MCF 10A (cell line): ENCODE results near the gene SNX1. TPM values are rescaled to one million over a fixed set of nuclear protein-coding genes. Genes with fewer than 3 reads are reported as not detected.

Experiments
- BruUV-seq: library from RNA; stranded (reverse); fragments of 400-500 nt; replicated peaks from 2 replicates; lab custom pipeline; 2021; lab: Mats Ljungman, UMichigan
- CTCF ChIA-PET: fragments of 300-600 bp; sonication (Branson Sonifier 250); formaldehyde crosslinking; extraction: SDS; loops from one replicate; lab custom pipeline; 2021; ENCODE audit warnings: antibody characterized with exemption, inconsistent platforms; lab: Yijun Ruan, JAX
- POLR2A ChIA-PET: fragments of 300-600, 350-650 bp; sonication (Branson Sonifier 250); formaldehyde crosslinking; extraction: SDS; loops from one replicate; lab custom pipeline; 2020; ENCODE audit warnings: antibody characterized with exemption, inconsistent platforms; lab: Yijun Ruan, JAX
- DNase-seq: peaks from one replicate; pipeline ENCODE4 v3.0.0-alpha.2; 2018; ENCODE audit not compliant: unreplicated experiment
- H3K27ac Mint-ChIP-seq: one replicate; pipeline ENCODE4 v1.8.0; 2022; ENCODE audit warnings: mild to moderate bottlenecking, low read depth, mixed read lengths; ENCODE audit not compliant: unreplicated experiment
- H3K27me3 Mint-ChIP-seq: one replicate; pipeline ENCODE4 v1.8.0; 2022; ENCODE audit warnings: mixed read lengths; ENCODE audit not compliant: insufficient read depth, unreplicated experiment
- H3K36me3 Mint-ChIP-seq: one replicate; pipeline ENCODE4 v1.8.0; 2022; ENCODE audit warnings: mild to moderate bottlenecking, moderate library complexity, mixed read lengths; ENCODE audit not compliant: insufficient read depth, unreplicated experiment
- H3K4me1 Mint-ChIP-seq: one replicate; pipeline ENCODE4 v1.8.0; 2022; ENCODE audit warnings: mixed read lengths; ENCODE audit not compliant: insufficient read depth, unreplicated experiment
- H3K4me3 Mint-ChIP-seq: one replicate; pipeline ENCODE4 v1.8.0; 2022; ENCODE audit warnings: mild to moderate bottlenecking, moderate library complexity, mixed read lengths; ENCODE audit not compliant: unreplicated experiment
- H3K9me3 Mint-ChIP-seq: one replicate; pipeline ENCODE4 v1.8.0; 2022; ENCODE audit warnings: mixed read lengths; ENCODE audit not compliant: unreplicated experiment
- CTCF ChIP-seq: fragments of 200-600 bp; IDR thresholded peaks from one replicate; pipeline ENCODE4 v1.8.0; 2022; ENCODE audit warnings: antibody characterized with exemption, mild to moderate bottlenecking; ENCODE audit not compliant: unreplicated experiment
- intact Hi-C: fragments of 100-400 bp; cut with micrococcal nuclease; formaldehyde crosslinking; loops from 2 replicates; pipeline ENCODE4 v1.14.1; 2022
- total RNA-seq: library from RNA; stranded (reverse); gene quantifications from 2 replicates; pipeline ENCODE4 v1.2.3, GENCODE V29; 2022

Gene SNX1
- total RNA-seq, 1 experiment from 2014 or later, result 70.2 TPM

GRCh38 chr15:64162869-64163658 is 67.3 kb downstream of the SNX1 start, which contains the start of gene PPIB:
PPIB (minus strand) TSS chr15:64163022; CDS start chr15:64162986, 36 bp downstream.
- ChIA-PET CTCF (interaction anchor here (0.6 to 2.1 kb wide), 7 partner anchors 9 to 553 kb away, joined by 3 to 8 read pairs (median 5); no protein-coding TSS in a partner anchor), POLR2A (interaction anchor here (0.6 to 4.9 kb wide), 25 partner anchors 9 to 658 kb away, joined by 3 to 64 read pairs (median 4); partner anchors contain the start of genes CIAO2A, CSNK1G1, SNX1 and TRIP4)
- peak within 1 kb of the TSS; percentile 91 for H3K4me3 Mint-ChIP-seq
- peak within 1 kb of the TSS; percentile 86 for H3K27ac Mint-ChIP-seq
- intact Hi-C loops, result loop anchor here (1.0 kb wide), 1 partner anchor 193 kb away; the partner anchor contains the start of gene CSNK1G1
- H3K36me3 Mint-ChIP-seq, result peaks cover 48% of the 10 kb centered on the region
- no peaks in the 10 kb centered on the region for H3K9me3 Mint-ChIP-seq
- DNase-seq, result peak; percentile 97
- H3K4me1 Mint-ChIP-seq, result peaks cover 29% of the 10 kb centered on the region
- BruUV-seq, result no TSS peak
- H3K27me3 Mint-ChIP-seq, result no peaks in the 10 kb centered on the region
- TF ChIP-seq CTCF, result peak; percentile 13

GRCh38 chr15:64163659-64164362 is 68.0 kb downstream of the SNX1 start:
- H3K36me3 Mint-ChIP-seq, result peaks cover 45% of the 10 kb centered on the region
- CTCF ChIA-PET, result interaction anchor here (0.6 to 2.1 kb wide), 7 partner anchors 10 to 517 kb away, joined by 3 to 7 read pairs (median 4); no protein-coding TSS in a partner anchor
- peak overlapping the region; percentile 91 for H3K4me3 Mint-ChIP-seq
- POLR2A ChIA-PET, result interaction anchor here (0.6 to 4.9 kb wide), 22 partner anchors 10 to 659 kb away, joined by 3 to 64 read pairs (median 5); partner anchors contain the start of genes CIAO2A, CSNK1G1, SNX1 and TRIP4
- DNase-seq, result peak; percentile 33
- BruUV-seq, result TSS peak; percentile 82
- H3K27me3 Mint-ChIP-seq, result no peaks in the 10 kb centered on the region
- peaks cover 22% of the 10 kb centered on the region for H3K4me1 Mint-ChIP-seq
- H3K27ac Mint-ChIP-seq, result peak overlapping the region; percentile 10
- intact Hi-C loops, result loop anchor here (1.0 kb wide), 1 partner anchor 192 kb away; the partner anchor contains the start of gene CSNK1G1
- no peak for TF ChIP-seq CTCF
- no peaks in the 10 kb centered on the region for H3K9me3 Mint-ChIP-seq

DNA sequence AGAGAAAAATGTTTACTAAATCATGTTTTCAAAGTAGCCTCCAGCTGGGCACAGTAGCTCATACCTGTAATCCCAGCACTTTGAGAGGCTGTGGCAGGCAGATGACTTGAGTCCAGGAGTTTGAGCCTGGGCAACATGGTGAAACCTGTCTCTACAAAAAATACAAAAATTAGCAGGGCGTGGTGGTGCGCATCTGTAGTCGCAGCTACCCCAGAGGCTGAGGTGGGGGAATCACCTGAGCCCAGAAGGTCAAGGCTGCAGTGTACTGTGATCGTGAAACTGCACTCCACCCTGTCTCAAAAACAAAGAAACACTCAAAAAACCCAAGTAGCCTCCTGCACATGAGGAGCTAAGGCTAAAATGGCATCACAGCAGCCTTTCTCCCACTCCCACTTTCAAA is 68.7 kb downstream of the SNX1 start:
- Mint-ChIP-seq H3K36me3 (peaks cover 45% of the 10 kb centered on the region), H3K4me1 (peaks cover 20% of the 10 kb centered on the region), H3K27me3 (no peaks in the 10 kb centered on the region), H3K9me3 (no peaks in the 10 kb centered on the region), H3K27ac (peak overlapping the region; percentile 10), H3K4me3 (peak overlapping the region; percentile 91)
- TF ChIP-seq CTCF, result no peak
- BruUV-seq, result no TSS peak
- ChIA-PET CTCF (interaction anchor here (0.7 to 2.1 kb wide), 5 partner anchors 11 to 224 kb away, joined by 3 to 7 read pairs (median 3); no protein-coding TSS in a partner anchor), POLR2A (interaction anchor here (0.7 to 4.9 kb wide), 9 partner anchors 12 to 279 kb away, joined by 3 to 64 read pairs (median 9); partner anchors contain the start of genes CIAO2A, CSNK1G1, SNX1 and TRIP4)
- intact Hi-C loops, result no loop called here
- no peak for DNase-seq
